ENCODE data around the gene FAM3A.

The FAM3A gene

DNA sequence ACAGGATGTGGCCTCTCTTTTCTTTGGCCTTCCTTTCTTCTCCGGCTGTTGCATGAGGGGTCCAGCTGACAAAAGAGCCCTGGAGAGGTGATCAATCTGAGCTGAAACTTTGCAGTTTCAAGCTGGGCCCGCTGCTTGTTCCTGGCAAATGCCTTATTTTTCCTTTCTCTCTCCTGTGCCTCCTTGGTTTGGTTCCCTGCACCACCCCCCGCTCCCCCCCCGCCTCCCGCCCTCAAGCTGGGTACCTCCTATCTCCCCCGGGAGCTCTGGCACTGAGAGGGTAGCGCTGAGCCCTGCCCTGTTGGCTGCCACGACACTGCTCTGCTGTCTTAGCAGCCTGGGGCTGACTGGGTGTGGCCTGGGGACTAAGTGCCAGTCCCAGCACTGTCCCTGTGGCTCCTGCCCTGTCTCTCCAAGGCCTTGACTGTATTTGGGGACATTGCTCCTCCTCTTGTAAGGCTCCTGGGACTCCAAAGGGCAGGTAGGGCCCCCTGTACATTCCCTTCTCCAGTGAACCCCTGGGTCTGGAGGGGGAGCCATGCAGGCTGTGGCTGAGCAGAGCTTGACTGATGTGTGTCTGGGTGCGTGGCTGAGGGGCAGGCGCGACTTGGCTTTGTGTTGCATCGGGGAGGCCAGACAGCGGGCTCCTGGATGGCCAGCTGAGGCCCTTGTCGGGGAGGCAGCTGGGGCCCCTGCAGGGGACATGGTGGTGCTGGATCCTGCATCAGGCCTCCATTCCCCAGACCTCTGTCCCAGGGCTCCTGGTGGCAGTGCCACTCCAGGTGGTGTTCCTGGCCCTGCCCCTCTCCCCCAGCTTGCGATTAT is 56.9 kb downstream of the FAM3A start:
- no peak for DNase-seq (ENCODE audit: low read depth)

DNA sequence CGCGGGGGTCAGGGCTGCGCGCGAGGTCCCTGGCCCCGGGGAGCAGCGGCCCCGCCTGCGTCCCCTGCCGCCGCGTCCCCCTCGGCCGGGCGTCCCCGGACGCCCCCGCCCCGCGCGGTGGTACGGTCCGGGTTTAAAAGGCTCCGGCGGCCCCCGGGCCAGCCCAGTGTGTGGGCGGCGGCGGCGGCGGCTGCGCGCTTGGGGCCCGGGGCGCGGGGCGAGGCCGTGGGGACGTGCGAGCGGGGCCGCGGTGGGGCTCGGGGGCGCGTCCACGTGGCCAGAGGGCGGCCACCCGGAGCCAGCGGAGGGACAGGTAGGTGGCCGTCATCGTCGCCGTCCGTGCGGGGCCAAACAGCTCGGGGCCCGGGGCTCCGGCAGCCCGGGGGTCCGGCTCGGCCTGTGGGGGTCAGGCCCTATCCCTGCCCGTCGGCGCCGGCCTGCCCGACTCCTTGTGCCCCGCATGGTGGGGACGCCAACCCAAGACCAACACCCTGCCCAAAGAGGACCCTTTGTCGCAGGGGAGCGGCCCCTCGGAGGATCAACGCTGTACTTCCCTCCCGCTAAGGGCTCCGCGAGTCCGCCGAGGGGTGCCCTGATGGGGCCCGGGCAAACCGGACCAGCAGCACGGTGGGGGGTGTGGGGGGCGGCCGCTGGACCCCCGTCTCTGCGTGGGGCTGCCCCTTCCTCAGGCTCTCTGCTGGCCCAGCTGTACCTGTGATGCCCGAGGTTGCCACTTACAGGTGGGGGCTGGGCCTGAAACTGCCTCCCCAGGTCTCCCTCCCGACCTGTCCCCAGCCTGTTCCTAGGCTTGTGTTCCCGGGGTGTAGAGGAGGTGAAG is 57.7 kb downstream of the FAM3A start, which contains the start of gene PLXNA3:
Gene PLXNA3 (plus strand): TSS at position 166 of the 838 bp plus-strand sequence. CDS start 1,903 bp downstream, outside the sequence.
- peak; percentile 43 for DNase-seq (ENCODE audit: low read depth)

DNA sequence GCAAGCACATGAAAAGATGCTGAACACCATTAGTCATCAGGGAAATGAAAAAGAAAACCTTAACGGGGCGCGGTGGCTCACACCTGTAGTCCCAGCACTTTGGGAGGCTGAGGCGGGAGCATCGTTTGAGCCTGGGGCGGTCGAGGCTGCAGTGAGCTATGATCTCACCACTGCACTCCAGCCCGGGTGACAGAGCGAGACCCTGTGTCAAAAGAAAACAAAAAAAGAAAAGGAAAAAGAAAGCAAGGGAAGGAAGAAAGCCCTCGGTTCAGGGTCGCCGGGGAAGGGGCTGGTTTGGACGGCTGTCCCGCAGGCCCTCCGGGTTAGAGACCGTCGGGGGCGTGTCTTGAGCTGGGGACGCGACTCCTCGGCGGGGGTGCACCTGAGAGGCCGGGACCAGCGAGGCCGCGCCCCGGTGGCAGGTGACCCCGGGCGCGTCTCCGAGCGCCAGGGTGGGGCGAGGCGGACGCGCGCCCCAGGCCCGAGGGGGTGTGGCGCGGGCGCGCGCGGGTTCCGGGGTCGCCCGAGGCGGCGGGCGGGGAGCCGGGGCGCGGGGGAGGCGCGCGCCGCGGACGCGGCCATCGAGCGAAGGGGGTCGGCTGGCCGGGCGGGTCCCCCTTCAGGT is 58.4 kb downstream of the FAM3A start:
- DNase-seq (ENCODE audit: low read depth): peak; percentile 13

Measured in activated gamma-delta T cell treated with anti-CD3 and anti-CD28 coated beads, Interleukin-2, amount 50 U/mL, for 16 hours (primary cell).